Fibroblast of the aortic adventitia (primary cell): ENCODE results near the gene PWWP2B. TPM values are rescaled to one million over a fixed set of nuclear protein-coding genes. Genes with fewer than 3 reads are reported as not detected.
A peak's percentile ranks its signal among the peaks of the same experiment; 100 is the strongest.

Experiments
- DNase-seq: peaks from one replicate; pipeline ENCODE4 v3.0.0-alpha.2; 2010; ENCODE audit warnings: low read depth
- H3K4me3 ChIP-seq: 2 replicates; pipeline ENCODE4 v1.5.1; 2011; ENCODE audit warnings: low read depth, mild to moderate bottlenecking, control low read depth, low read length, moderate library complexity
- total RNA-seq: library from RNA; depleted of rRNA; stranded (reverse); fragments of >200 nt; gene quantifications from 2 replicates; pipeline ENCODE4 v1.2.3, GENCODE V29; 2012; ENCODE audit warnings: low replicate concordance
- TF ChIP-seq, protein P1 (sequence below): IDR thresholded peaks from 2 replicates; pipeline ENCODE4 v1.5.1; 2011; ENCODE audit warnings: mild to moderate bottlenecking, low read length, control low read depth, inconsistent platforms; ENCODE audit not compliant: insufficient read depth

The PWWP2B gene
- total RNA-seq, 1 donor, result 7.2 TPM

DNA sequence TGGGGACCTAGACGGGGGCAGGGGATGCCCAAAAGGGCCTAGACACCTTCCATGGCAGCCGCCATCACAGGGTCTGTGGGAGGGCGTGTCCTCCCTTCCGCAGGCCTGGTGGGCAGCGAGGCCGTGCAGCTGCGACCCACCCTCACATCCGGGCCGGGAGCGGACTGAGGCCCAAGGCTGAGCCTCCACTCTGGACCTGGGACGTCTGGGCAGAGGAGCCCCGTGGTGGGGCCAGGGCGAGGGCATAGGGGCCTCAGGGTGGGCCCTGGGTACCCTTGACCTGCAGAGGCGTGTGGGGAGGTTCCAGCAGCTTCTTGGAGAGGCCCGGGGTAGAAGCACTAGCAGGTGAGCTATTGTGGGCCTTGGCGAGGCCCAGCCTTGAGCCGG is 49.2 kb downstream of the PWWP2B start:
- TF ChIP-seq, protein P1, sequence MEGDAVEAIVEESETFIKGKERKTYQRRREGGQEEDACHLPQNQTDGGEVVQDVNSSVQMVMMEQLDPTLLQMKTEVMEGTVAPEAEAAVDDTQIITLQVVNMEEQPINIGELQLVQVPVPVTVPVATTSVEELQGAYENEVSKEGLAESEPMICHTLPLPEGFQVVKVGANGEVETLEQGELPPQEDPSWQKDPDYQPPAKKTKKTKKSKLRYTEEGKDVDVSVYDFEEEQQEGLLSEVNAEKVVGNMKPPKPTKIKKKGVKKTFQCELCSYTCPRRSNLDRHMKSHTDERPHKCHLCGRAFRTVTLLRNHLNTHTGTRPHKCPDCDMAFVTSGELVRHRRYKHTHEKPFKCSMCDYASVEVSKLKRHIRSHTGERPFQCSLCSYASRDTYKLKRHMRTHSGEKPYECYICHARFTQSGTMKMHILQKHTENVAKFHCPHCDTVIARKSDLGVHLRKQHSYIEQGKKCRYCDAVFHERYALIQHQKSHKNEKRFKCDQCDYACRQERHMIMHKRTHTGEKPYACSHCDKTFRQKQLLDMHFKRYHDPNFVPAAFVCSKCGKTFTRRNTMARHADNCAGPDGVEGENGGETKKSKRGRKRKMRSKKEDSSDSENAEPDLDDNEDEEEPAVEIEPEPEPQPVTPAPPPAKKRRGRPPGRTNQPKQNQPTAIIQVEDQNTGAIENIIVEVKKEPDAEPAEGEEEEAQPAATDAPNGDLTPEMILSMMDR, result no peak
- DNase-seq, result no peak
- H3K4me3 ChIP-seq, result no peak overlapping the region

DNA sequence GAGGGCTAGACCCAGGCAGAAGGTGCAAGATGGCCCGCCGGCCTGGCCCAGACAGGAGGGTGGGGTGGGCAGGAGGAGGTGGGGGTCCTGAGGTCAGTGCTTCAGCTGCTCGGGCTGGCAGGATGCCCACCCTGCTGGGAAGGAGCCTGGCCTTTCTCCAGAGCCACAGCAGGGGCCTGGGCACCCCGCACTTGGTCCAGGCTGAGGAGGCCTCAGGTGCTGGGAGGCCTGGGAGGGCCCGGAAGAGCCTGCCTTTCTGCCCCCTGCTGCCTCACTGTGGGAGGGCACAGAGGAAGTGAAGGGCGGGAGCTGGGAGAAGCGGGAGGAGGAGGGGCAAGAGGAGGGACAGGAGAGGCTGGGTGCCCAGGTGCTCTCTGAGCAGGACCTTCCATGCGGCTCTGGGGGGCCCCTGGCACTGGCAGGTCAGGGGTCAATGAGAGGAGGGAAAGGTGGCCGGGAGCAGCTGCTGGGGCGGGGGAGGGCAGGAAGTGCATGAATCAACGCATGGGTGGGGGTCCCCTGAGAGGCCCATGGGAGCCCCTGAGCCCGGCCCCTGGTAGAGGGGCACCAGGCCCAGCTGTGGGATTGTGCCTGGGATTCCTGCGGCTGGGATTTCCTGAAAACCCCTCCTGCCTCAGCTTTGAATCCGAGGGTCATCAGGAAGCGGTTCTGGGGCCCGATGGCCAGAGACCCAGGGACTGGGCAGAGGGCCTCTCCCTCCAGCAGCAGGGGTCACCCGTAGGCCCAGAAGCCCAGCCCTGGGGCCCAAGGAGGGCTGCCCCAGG is 49.9 kb downstream of the PWWP2B start:
- no peak overlapping the region for H3K4me3 ChIP-seq
- no peak for DNase-seq
- TF ChIP-seq, protein P1, result peak; percentile 49

DNA sequence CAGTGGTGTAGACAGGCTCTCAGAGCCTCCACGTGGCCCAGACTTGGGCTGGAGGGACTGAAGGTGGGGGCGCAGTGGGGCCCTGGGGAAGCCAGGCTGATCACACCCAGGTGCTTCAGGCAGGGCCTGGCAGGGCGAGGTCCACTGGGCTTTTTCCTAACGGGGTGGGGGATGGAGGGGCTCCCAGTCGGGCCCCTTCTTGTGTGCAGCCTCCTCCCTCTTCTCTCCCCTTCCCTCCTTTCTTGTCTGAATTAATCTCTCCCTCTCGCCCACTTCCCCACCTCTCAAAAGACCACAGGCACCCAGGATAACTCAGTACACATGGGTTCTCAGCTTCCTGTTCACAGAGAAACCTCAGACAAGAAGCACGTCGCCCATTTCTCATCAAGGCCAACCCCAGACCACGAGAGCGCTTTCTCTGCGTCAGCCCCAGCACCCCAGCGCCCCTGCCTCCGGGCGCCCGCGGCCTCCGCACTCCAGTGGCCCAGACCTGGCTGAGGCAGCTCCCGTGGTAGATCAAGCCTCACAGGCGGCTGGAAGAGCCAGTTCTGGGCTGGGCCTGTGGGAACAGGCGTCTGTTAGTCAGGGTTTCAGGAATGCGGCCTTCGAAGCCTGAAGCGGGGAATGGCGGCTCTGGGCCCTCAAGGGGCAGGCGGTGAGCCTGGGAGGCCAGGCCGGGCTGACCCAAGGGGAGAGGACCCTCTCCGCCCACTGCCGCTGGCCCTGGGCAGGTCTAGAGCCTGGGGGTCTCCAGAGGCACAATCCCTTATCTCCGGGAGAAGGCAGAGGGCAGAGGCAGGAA is 50.6 kb downstream of the PWWP2B start:
- peak; percentile 53 for DNase-seq
- no peak overlapping the region for H3K4me3 ChIP-seq
- TF ChIP-seq, protein P1, result no peak

DNA sequence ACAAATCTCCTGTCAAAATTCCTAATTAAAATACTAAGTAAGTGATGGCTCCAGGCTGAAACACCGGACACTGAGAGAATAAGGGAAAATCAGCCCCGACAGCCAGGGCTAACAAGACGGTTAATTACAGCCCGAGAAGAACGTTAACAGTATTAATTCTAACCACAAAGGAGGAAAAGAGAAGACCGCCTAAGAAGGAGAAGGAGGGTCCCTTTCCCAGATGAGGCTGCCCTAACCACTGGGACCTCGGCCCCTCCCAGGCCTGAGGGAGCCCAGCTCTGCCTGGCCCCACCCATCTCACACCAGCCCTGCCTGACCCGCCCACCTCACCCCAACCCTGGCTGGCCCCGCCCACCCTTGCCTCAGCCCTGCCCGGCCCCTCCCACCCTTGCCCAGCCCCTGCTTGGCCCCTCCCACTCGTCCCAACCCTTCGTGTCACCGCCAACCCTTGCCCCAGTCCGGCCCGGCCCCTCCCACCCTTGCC is 51.3 kb downstream of the PWWP2B start:
- H3K4me3 ChIP-seq, result no peak overlapping the region
- peak; percentile 32 for DNase-seq
- TF ChIP-seq, protein P1, result no peak

DNA sequence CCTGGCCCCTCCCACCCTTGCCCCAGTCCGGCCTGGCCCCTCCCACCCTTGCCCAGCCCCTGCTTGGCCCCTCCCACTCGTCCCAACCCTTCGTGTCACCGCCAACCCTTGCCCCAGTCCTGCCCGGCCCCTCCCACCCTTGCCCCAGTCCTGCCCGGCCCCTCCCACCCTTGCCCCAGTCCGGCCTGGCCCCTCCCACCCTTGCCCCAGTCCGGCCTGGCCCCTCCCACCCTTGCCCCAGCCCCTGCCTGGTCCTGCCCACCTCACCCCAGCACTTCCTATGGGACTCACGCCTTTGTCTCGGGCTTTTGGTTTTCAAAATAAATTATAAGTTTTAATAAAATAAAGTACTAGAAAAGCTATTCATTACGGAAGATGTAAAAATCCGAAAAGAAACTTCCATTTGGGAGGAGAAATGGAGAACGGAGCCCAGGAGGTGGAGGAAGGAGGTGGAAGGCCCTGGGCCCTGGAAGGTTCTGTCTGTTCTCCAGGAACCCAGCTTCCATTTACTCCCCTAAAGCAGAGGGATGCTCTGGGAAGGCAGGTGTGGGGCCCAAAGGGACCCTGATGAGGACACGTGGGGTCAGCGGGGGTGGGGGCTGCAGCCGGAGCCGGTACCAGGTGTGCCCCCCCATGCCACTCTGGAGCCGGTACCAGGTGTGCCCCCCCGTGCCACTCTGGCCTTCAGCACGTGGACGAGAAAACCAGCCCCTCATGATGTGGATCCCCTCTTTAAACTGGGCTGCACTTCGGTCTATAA is 52.2 kb downstream of the PWWP2B start:
- TF ChIP-seq, protein P1, result no peak
- no peak overlapping the region for H3K4me3 ChIP-seq
- peak; percentile 16 for DNase-seq

DNA sequence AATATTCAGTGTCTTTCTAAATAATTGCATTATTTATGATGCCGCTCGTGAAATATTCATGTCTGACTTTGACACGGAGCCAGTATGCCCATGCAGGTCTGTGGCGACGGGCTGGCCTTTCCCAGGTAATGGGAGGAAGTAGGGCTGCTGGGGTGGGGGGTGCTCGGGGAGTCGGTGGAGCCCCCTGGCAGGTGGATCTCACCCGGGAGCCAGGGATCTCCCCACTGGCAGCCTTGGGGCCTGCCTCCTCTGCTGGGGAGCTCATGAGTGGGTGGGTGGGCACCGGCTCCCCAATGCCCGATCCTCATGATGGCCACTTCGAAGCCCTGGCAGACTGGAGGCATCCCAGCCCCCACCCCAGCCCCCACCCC is 52.8 kb downstream of the PWWP2B start:
- TF ChIP-seq, protein P1, result no peak
- H3K4me3 ChIP-seq, result no peak overlapping the region
- no peak for DNase-seq
